ENCODE data around the gene SPSB3.

Gene SPSB3
- 5.3 to 24.8 (median 10.9) reads per million in 17 experiments for total RNA-seq

GRCh38 chr16:1782408-1783264, at the start of gene SPSB3, which contains the start of gene NUBP2:
TSS of gene SPSB3 (minus strand) at chr16:1782571. CDS start at chr16:1781483, 1,088 bp downstream.
TSS of gene NUBP2 (plus strand) at chr16:1782960. CDS start at chr16:1783021, 61 bp downstream.
- peak; percentile 100 for DNase-seq

- no peak for DNase-seq
These were observed 49.1 kb upstream of the SPSB3 start for GRCh38 chr16:1831186-1832075.

GRCh38 chr16:1830213-1830612, 47.8 kb upstream of the SPSB3 start:
- no peak for DNase-seq

GRCh38 chr16:1828645-1829410, 46.5 kb upstream of the SPSB3 start:
- peak in 2 of 4 experiments; percentile 2 to 13 for DNase-seq

- DNase-seq: peak; percentile 96 to 97 (median 97)
These were observed 44.6 kb upstream of the SPSB3 start, which contains the start of the genes FAHD1 and HAGH for GRCh38 chr16:1826691-1827573. TSS of gene FAHD1 (plus strand) at chr16:1827206. CDS start at chr16:1827239, 33 bp downstream. TSS of gene HAGH (minus strand) at chr16:1826825. CDS start at chr16:1826787, 38 bp downstream.

- DNase-seq: peak; percentile 62 to 90 (median 80)
These were observed 43.7 kb upstream of the SPSB3 start for GRCh38 chr16:1825864-1826690.

- DNase-seq: no peak
These were observed 43.1 kb upstream of the SPSB3 start for GRCh38 chr16:1825381-1825863.

GRCh38 chr16:1823821-1824220, 41.5 kb upstream of the SPSB3 start:
- DNase-seq: peak in 2 of 4 experiments; percentile 12 to 26

- DNase-seq: no peak
These were observed 40.4 kb upstream of the SPSB3 start for GRCh38 chr16:1822801-1823200.

GRCh38 chr16:1821861-1822611, 39.7 kb upstream of the SPSB3 start:
- no peak for DNase-seq

- no peak for DNase-seq
These were observed 38.5 kb upstream of the SPSB3 start for GRCh38 chr16:1820946-1821290.

GRCh38 chr16:1820096-1820945, 38.0 kb upstream of the SPSB3 start:
- no peak for DNase-seq

- no peak for DNase-seq
These were observed 37.2 kb upstream of the SPSB3 start for GRCh38 chr16:1819611-1820010.

GRCh38 chr16:1818873-1819525, 36.6 kb upstream of the SPSB3 start:
- no peak for DNase-seq

- DNase-seq: no peak
These were observed 36.0 kb upstream of the SPSB3 start for GRCh38 chr16:1818204-1818872.

- DNase-seq: no peak
These were observed 35.3 kb upstream of the SPSB3 start for GRCh38 chr16:1817716-1818115.

GRCh38 chr16:1817276-1817589, 34.9 kb upstream of the SPSB3 start:
- DNase-seq: no peak
